ENCODE results near the gene BHLHE23.

BHLHE23 gene

DNA sequence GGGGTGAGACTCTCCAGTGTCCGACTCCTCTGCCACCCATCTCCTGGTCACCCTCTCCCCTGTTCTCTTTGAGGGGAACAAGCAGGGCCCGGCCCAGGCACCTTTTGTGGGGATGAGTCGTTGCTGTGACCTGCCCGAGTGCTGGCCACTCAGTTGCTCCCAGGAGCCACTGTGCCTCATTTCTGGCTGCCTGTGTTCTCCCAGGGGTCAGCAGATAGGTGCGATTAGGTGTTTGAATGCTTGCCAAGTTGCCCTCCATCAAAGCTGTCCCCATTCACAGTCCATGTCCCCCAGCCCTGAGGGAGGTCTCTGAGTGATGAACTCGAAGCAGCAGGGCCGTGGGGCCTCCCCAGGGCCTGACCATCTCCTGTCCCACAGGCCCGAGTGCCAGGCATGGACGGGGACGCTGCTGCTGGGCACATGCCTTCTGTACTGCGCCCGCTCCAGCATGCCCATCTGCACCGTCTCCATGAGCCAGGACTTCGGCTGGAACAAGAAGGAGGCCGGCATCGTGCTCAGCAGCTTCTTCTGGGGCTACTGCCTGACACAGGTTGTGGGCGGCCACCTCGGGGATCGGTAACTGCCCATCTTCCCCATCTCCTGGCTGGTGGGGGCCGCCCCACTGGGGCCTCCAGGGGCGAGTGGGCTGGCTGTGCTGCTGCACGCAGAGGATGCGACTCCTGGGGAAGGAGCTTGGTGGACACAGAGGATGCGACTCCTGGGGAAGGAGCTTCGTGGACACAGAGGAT, 50.2 kb downstream of the BHLHE23 start:
- peak overlapping the region; percentile 94 for H2BK120ac ChIP-seq (ENCODE audit: low read depth, low read length)
- peak overlapping the region; percentile 75 for H2BK15ac ChIP-seq (ENCODE audit: low read length)
- peak overlapping the region; percentile 86 for H2AK5ac ChIP-seq (ENCODE audit: low read depth, low read length)
- peak overlapping the region; percentile 66 for H2BK5ac ChIP-seq (ENCODE audit: low read length)
- H3K36me3 ChIP-seq (replicated peaks in 1 of 2; ENCODE audit: control insufficient read depth in 2 of 2, insufficient read depth in 2 of 2, low read length in 2 of 2): peaks cover 0 to 4% of the 10 kb centered on the region in 2 donors
- H2AFZ ChIP-seq (ENCODE audit: low read length): no peak overlapping the region
- peaks cover 18 to 21% of the 10 kb centered on the region in 2 donors for H3K4me1 ChIP-seq (ENCODE audit: control insufficient read depth in 2 of 2, insufficient read depth in 1 of 2, low read depth in 1 of 2, low read length in 2 of 2)
- no peak for DNase-seq (ENCODE audit: low spot score)
- peaks cover 6% of the 10 kb centered on the region for H3K79me1 ChIP-seq (ENCODE audit: low read depth, low read length)
- H3K4me3 ChIP-seq (ENCODE audit: low read length in 2 of 2): no peak overlapping the region
- peak overlapping the region; percentile 90 for H2BK12ac ChIP-seq (ENCODE audit: low read length)
- H3K23ac ChIP-seq (ENCODE audit: low read depth, low read length, poor library complexity): peak overlapping the region; percentile 17
- no peak overlapping the region for H3K4ac ChIP-seq (ENCODE audit: low read length)
- H3K9me3 ChIP-seq (replicated peaks in 1 of 2; ENCODE audit: control insufficient read depth in 2 of 2, insufficient read depth in 1 of 2, low read depth in 1 of 2, low read length in 2 of 2): peaks cover 0 to 5% of the 10 kb centered on the region in 2 donors
- H3K4me2 ChIP-seq (ENCODE audit: insufficient read depth, low read length, poor library complexity, severe bottlenecking): no peak overlapping the region
- no peak overlapping the region for H4K91ac ChIP-seq (ENCODE audit: low read depth, low read length, poor library complexity)
- H3K27me3 ChIP-seq (ENCODE audit: control insufficient read depth in 3 of 3, insufficient read depth in 3 of 3, low read depth in 1 of 3, low read length in 3 of 3): peaks cover 0 to 3% (median 0%) of the 10 kb centered on the region in 3 experiments
- H3K27ac ChIP-seq (replicated peaks; ENCODE audit: low read length): no peak overlapping the region
- peak overlapping the region; percentile 38 for H3K14ac ChIP-seq (ENCODE audit: low read length)
- peak overlapping the region; percentile 77 for H3K9ac ChIP-seq (ENCODE audit: low read depth, low read length, poor library complexity)
- H4K8ac ChIP-seq (ENCODE audit: low read depth, low read length): no peak overlapping the region
- no CpG with 5 or more reads among the region's 25 CpGs for WGBS, 2 donors (ENCODE audit: extremely low coverage in 2 of 2, insufficient read length in 2 of 2, insufficient replicate concordance in 1 of 2)
- peak overlapping the region; percentile 76 for H3K18ac ChIP-seq (ENCODE audit: low read length)
